Measurements from ENCODE around the gene UVRAG.

GRCh38 chr11:75996523-75997442 is 181.8 kb downstream of the UVRAG start:
- TF ChIP-seq CTCF (IDR thresholded peaks at IDR 0.05), result no peak
- no peak for TF ChIP-seq POLR2A (IDR thresholded peaks at IDR 0.05)
